HG02798 (cell line): ENCODE measurements around the gene SHC2.
"Not testable (repeated sequence)": the region's sequence is repeated elsewhere in the genome, so short reads cannot be mapped to it uniquely, and the experiment has no call there.

ENCODE experiments used
- ATAC-seq: cut with Tn5 transposase; IDR thresholded peaks from one replicate; pipeline ENCODE4 v1.9.1; 2021; ENCODE audit warnings: mild to moderate bottlenecking; ENCODE audit not compliant: unreplicated experiment, poor library complexity

Gene SHC2

GRCh38 chr19:394857-395256 is 66.0 kb downstream of the SHC2 start:
- not testable (repeated sequence) for ATAC-seq

GRCh38 chr19:393560-393959 is 67.3 kb downstream of the SHC2 start:
- not testable (repeated sequence) for ATAC-seq

- ATAC-seq = no peak
These were observed 68.4 kb downstream of the SHC2 start for GRCh38 chr19:392375-392970.

- no peak for ATAC-seq
These were observed 69.0 kb downstream of the SHC2 start for GRCh38 chr19:391726-392374.

- ATAC-seq = no peak
These were observed 69.7 kb downstream of the SHC2 start for GRCh38 chr19:391207-391557.

- no peak for ATAC-seq
These were observed 70.2 kb downstream of the SHC2 start for GRCh38 chr19:390386-391206.

- ATAC-seq = no peak
These were observed 70.9 kb downstream of the SHC2 start for GRCh38 chr19:389935-390289.

GRCh38 chr19:389255-389934 is 71.4 kb downstream of the SHC2 start:
- no peak for ATAC-seq

GRCh38 chr19:388691-389090 is 72.1 kb downstream of the SHC2 start:
- no peak for ATAC-seq

- no peak for ATAC-seq
These were observed 73.1 kb downstream of the SHC2 start for GRCh38 chr19:387777-388176.

GRCh38 chr19:386632-387301 is 74.1 kb downstream of the SHC2 start:
- ATAC-seq = not testable (repeated sequence)

GRCh38 chr19:386189-386588 is 74.6 kb downstream of the SHC2 start:
- ATAC-seq = not testable (repeated sequence)

GRCh38 chr19:384799-385169 is 76.0 kb downstream of the SHC2 start:
- ATAC-seq = no peak

GRCh38 chr19:383922-384798 is 76.7 kb downstream of the SHC2 start:
- ATAC-seq = no peak

- ATAC-seq = no peak
These were observed 77.8 kb downstream of the SHC2 start for GRCh38 chr19:383040-383439.

GRCh38 chr19:382578-382977 is 78.3 kb downstream of the SHC2 start:
- ATAC-seq = not testable (repeated sequence)

GRCh38 chr19:381901-382300 is 78.9 kb downstream of the SHC2 start:
- ATAC-seq = not testable (repeated sequence)

GRCh38 chr19:380618-381219 is 80.1 kb downstream of the SHC2 start:
- ATAC-seq = not testable (repeated sequence)

GRCh38 chr19:379796-380195 is 81.0 kb downstream of the SHC2 start:
- no peak for ATAC-seq
